Measurements from ENCODE around the gene ZDHHC7. TPM values are rescaled to one million over a fixed set of nuclear protein-coding genes. Genes with fewer than 3 reads are reported as not detected.
A peak's percentile ranks its signal among the peaks of the same experiment; 100 is the strongest.

ZDHHC7 gene
- total RNA-seq, 1 donor from 2014 or later, result 61.4 TPM

GRCh38 chr16:84973776-84974523 is 37.4 kb downstream of the ZDHHC7 start:
- TF ChIP-seq CTCF (conservative IDR thresholded peaks at IDR 0.05; ENCODE audit: low read depth, low read length), result no peak
- DNase-seq (ENCODE audit: low read depth), result no peak
- no peak overlapping the region for H3K4me3 ChIP-seq (ENCODE audit: low read depth, low read length)

GRCh38 chr16:84973236-84973635 is 38.1 kb downstream of the ZDHHC7 start:
- no peak for TF ChIP-seq CTCF (conservative IDR thresholded peaks at IDR 0.05; ENCODE audit: low read depth, low read length)
- H3K4me3 ChIP-seq (ENCODE audit: low read depth, low read length), result no peak overlapping the region
- no peak for DNase-seq (ENCODE audit: low read depth)

GRCh38 chr16:84970447-84971127 is 40.7 kb downstream of the ZDHHC7 start:
- DNase-seq (ENCODE audit: low read depth), result no peak
- no peak overlapping the region for H3K4me3 ChIP-seq (ENCODE audit: low read depth, low read length)
- peak; percentile 90 for TF ChIP-seq CTCF (conservative IDR thresholded peaks at IDR 0.05; ENCODE audit: low read depth, low read length)

- no peak overlapping the region for H3K4me3 ChIP-seq (ENCODE audit: low read depth, low read length)
- DNase-seq (ENCODE audit: low read depth), result no peak
- no peak for TF ChIP-seq CTCF (conservative IDR thresholded peaks at IDR 0.05; ENCODE audit: low read depth, low read length)
These were observed 43.5 kb downstream of the ZDHHC7 start for GRCh38 chr16:84967828-84968227.

GRCh38 chr16:84965428-84966415 is 45.6 kb downstream of the ZDHHC7 start:
- H3K4me3 ChIP-seq (ENCODE audit: low read depth, low read length), result no peak overlapping the region
- TF ChIP-seq CTCF (conservative IDR thresholded peaks at IDR 0.05; ENCODE audit: low read depth, low read length), result no peak
- DNase-seq (ENCODE audit: low read depth), result no peak

GRCh38 chr16:84964386-84965128 is 46.8 kb downstream of the ZDHHC7 start:
- DNase-seq (ENCODE audit: low read depth), result no peak
- TF ChIP-seq CTCF (conservative IDR thresholded peaks at IDR 0.05; ENCODE audit: low read depth, low read length), result no peak
- H3K4me3 ChIP-seq (ENCODE audit: low read depth, low read length), result no peak overlapping the region
